Endometrial microvascular endothelial cells (primary cell): ENCODE measurements around the gene GPX6. TPM values are rescaled to one million over a fixed set of nuclear protein-coding genes. Genes with fewer than 3 reads are reported as not detected.
"Not testable (repeated sequence)": the region's sequence is repeated elsewhere in the genome, so short reads cannot be mapped to it uniquely, and the experiment has no call there.

Experiments used
- in situ Hi-C: cut with HindIII; loops from 2 replicates; pipeline ENCODE4 v1.10.0; 2017; ENCODE audit warnings: low sequenced_read_pairs, low pct_unique_long_range_greater_than_20kb; ENCODE audit errors: inconsistent ontology term
- total RNA-seq: library from RNA; depleted of rRNA; stranded (reverse); fragments of >200 nt; gene quantifications from one replicate; pipeline ENCODE4 v1.2.3, GENCODE V29; 2015; ENCODE audit errors: inconsistent ontology term

GPX6 gene
- total RNA-seq, 1 donor from 2014 or later: not detected

DNA sequence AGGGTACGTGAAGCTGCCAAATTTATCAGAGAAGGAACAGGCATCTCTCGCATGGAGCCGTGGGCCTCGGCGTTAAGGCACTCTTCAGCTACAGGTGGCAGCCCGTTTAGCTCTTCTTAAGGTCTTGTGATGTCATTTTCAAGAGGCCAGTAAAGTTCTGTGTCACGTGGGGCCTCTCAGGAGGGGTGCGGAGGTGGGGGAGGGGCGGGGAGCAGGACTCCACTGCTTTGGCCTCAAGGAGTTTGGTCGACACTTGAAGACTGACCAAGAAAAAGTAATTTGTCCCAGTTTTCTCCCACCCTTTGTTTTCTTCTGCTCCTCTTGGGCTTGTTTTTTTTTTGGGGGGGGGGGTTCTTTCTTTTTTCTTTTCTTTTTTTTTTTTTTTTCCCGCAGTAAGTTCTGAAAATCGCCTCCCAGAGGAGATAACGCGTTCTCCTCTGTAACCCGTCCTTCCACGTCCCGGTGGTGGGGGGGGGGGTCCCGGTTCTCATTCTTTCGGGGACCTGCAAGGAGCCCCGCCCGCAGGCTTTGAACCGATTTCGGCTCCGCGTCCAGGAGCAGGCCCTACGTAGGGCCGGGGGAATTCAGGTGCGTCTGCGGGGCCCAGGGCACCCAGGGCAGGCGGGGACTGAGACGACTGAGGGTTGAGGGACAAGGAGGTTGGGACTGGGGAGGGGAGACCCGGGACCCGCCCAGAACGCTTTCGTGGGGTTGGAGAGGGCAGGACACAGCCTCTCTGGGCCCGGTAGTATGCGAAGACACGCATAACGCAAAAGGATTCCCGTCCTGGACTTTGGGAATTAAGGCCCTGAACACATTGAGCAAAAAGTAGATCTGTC lies 26.0 kb downstream of the GPX6 start:
- in situ Hi-C loops: no loop called here

DNA sequence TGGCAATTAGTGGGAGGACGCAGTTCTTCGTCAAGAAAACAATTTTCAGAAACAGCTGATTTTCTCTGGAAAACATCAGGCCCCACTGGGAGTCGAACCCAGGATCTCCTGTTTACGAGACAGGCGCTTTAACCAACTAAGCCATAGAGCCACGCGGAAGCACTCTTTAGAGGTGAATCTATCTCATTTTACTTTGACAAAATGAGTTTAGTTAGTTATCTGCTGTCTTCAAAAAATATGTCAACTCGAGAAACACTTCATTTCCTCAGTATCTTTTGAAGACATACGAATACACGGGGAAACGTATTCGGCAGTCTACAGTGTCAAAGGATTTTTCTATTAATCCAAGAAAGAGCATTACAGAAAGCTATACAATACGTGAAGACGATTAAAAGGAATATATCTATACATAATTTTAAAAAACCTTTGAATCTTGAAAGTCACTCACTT lies 26.7 kb downstream of the GPX6 start:
- in situ Hi-C loops: no loop called here

DNA sequence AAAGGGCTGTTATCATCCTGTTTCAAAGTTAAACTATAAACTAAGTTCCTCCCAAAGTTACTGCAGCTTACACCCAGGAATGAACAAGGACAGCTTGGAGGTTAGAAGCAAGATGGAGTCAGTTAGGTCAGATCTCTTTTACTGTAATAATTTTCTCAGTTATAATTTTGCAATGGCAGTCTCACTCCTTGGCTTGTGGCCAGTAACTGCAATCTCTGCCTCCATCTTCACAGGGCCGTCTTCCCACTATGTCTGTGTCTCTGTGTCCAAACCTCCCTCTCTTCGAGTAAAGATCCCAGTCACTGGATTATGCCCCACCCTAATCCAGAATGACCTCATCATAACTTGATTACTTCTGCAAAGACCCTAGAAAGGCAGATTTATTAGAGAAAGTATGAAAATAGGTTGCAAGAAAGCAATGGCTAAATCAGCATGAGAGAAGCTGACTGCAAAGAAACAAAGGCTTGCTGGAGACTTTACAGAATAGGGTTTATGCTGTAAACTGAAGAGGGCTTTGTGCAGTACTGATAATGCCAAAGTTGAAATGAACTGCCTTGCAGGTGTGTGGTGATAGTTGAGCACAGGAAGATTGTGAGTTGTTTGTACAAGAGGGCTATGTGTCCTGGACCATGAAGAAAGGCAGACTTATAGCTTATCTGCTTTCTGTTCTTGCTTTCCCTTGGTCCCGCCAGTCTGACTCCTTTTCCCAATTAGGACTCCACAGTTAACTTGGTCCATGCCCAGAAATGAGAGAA lies 28.4 kb downstream of the GPX6 start:
- in situ Hi-C loops: no loop called here

DNA sequence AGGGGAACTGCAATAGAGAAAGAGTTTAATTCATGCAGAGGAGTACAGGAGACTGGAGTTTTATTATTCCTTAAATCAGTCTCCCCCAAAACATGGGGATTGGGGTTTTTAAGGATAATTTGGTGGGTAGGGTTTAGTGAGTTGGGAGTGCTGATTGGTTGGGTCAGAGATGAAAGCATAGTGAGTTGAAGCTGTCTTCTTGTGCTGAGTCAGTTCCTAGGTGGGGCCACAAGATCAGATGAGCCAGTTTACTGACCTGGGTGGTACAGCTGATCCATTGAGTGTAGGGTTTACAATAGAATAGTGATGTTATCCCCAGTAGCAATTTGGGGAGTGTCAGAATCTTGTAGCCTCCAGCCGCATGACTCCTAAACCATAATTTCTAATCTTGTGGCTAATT lies 29.1 kb downstream of the GPX6 start:
- in situ Hi-C loops: no loop called here

DNA sequence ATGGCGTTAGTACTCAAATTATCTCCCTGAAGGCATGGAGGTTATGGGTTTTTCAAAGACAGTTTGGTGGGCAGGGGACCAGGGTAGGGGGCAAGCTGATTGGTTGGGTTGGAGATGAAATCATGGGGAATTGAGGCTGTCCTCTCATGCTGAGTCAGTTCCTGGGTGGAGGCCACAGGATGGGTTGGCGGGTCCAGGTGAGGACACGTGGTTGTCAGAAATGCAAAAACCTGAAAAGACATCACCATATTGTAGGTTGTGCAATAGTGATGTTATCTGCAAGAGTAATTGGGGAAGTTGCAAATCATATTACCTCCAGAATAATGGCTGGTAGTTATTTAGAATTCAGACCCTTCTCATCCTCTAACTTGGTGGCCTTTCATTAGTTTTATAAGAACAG lies 30.1 kb downstream of the GPX6 start:
- in situ Hi-C loops: no loop called here

DNA sequence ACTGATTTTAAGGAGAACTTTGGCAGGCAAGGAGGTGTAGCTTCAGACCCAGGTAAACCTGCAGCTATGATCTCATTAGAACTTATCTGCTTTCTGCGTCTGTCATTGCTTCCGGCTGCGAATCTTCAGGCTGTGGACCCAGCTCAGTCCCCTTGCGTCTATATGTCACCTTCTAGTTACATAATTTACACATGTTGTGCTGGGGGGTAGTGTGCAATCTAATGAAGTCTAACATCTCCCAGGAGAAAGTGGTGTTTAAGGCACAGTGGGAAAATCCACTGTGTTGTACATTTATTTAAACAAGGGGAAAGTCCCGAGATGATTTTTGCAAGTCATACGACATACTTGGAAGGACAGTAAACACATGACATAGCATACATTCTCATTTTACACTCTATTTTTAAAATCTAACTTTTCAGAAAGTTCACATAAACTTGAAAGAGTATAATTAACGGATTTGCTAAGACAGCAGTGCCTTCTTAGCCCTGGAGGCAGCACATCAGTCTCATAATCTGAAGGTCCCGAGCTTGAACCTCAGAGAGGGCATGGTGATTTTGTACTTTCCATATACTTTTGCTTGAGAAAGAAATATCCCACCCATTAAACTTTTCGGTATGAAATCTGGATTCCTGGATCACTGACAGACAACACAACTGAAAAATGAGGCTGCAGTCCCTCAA lies 35.2 kb downstream of the GPX6 start:
- in situ Hi-C loops: no loop called here

DNA sequence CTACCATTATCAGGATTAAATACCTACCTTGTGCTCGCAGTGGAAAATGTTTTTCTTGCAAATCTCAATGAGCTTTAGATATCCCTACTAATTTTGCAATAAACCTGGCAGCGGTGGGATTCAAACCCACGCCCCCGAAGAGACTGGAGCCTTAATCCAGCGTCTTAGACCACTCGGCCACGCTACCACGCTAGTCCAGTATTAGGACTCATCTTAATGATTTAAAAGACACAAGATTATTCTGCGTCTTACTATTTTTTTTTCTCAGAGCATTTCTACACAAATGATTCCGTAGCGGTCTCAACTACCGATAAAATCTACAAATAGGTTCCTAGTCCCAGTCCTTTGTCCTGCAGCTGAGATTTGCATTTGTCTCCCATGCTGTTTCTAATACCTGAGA lies 37.1 kb downstream of the GPX6 start:
- in situ Hi-C loops: no loop called here

DNA sequence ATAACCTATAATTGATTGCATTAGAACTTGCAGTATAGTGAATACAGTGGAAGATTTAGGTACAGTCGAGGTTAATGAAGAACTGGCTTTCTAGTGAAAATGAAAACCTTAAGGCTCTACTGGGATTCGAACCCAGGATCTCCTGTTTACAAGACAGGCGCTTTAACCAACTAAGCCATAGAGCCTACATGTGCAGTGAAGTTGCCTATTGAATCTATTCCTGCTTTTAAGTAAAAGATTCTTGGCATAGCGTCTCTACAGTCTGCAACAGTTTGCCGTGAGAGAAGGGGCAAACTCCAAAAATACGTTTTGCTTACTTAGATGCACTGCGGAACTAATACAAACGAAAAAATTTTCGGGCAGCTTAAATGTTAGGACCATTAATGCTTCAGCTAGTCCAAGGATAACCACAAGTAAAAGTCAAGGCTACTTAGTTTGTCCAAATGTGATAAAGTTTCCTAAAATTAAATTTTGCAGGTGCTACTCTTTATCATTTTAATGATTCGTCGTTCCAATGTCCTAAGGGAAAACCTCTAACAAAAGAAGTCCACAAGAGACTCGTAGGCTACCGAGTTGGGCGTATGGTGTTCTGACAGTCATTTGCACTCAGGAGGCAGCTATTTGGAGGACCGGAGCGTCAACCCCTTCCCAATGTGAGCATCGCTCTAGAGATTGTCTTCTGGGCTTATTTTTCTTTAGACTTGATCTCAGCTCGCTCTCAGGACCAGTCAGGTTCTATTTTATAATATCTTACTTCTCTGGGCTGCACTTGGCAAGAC lies 41.0 kb downstream of the GPX6 start:
- in situ Hi-C loops: no loop called here

DNA sequence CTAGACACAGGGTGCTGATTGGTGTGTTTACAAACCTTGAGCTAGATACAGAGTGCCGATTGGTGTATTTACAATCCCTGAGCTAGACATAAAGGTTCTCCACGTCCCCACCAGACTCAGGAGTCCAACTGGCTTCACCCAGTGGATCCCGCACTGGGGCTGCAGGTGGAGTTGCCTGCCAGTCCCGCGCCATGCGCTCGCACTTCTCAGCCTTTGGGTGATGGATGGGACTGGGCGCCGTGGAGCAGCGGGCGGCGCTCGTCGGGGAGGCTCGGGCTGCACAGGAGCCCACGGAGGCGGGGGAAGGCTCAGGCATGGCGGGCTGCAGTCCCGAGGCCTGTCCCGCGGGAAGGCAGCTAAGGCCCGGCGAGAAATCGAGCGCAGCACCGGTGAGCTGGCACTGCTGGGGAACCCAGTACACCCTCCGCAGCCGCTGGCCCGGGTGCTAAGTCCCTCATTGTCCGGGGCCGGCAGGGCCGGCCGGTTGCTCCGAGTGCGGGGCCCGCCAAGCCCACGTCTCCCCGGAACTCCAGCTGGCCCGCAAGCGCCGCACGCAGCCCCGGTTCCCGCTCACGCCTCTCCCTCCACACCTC lies 46.3 kb downstream of the GPX6 start:
- in situ Hi-C loops: not testable (repeated sequence)

DNA sequence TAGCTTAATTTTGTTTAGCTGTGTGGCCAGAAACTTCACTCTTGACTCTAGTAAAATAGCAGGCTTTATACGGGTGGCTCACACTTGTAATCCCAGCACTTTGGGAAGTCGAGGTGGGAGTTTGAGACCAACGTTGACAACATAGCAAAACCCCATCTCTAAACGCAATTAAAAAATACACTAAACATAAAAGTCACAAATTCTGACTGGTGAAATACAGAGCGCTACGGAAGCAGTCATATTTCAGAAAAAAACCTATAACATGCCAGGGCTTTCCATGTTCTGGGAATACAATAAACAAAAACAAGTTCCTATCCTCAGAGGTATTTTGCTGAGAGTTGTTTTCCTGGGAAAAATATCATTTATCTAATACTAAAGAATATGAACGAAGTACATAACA lies 47.5 kb downstream of the GPX6 start:
- in situ Hi-C loops: no loop called here

DNA sequence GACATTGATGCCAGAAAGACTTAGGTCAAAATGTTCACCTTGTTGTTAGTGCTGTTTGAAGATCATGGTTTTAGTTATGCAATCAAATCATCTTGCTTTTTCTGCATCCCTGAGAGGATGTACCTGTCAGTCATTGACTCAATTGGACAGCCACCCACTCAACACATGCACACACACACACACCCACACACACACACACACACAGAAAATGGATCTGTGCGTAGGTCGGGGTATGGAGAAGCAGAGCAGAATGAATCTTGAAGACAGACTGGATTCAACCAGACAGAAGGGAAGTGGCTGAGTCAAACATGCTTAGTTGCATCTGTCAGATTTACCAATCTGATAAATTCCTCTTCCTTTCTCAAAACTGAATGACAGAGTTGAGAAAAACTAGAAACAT lies 53.2 kb downstream of the GPX6 start:
- in situ Hi-C loops: no loop called here

DNA sequence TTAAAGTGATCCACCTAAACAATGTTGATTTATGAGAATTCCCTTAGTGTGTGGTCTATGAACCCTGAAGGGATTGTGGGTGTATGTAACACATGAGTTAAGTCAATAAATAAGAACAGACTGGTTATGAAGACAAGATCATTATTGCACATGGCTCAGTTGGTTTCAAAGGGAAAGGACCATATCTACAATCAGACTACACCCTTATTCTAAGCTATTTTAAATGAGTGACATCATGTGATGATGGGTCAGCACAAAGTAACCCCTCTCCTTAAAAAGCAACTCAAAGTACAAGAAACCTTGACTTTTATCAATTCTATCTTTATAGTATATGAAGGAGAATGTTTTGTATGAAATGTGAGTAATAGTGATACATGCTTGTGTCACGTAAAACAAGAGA lies 57.0 kb downstream of the GPX6 start:
- in situ Hi-C loops: no loop called here

Other genes with a start within 250 kb of the GPX6 start
- gene ZSCAN26, start 248.7 kb downstream of the GPX6 start, total RNA-seq: 38.7 TPM
- 11.9 TPM for gene PGBD1, start 234.2 kb downstream of the GPX6 start, total RNA-seq
- 16.5 TPM for gene ZSCAN31, start 179.6 kb downstream of the GPX6 start, total RNA-seq
- 2.9 TPM for gene ZKSCAN3, start 165.8 kb downstream of the GPX6 start, total RNA-seq
- gene ZSCAN12, start 116.0 kb downstream of the GPX6 start, total RNA-seq: 2.1 TPM
- 0.28 TPM for gene ZSCAN23, start 72.3 kb downstream of the GPX6 start, total RNA-seq
- not detected for gene GPX5, start 10.1 kb upstream of the GPX6 start, total RNA-seq